B cell (primary cell): ENCODE data around the gene ABCB6. TPM values are rescaled to one million over a fixed set of nuclear protein-coding genes. Genes with fewer than 3 reads are reported as not detected.
"Not testable (repeated sequence)": the region's sequence is repeated elsewhere in the genome, so short reads cannot be mapped to it uniquely, and the experiment has no call there.

Source experiments
- ATAC-seq: fragments of 200-7000 bp; cut with Tn5 transposase; one replicate; pipeline ENCODE4 v1.10.0; 2021; ENCODE audit warnings: low read depth, mild to moderate bottlenecking, moderate number of reproducible peaks, moderate library complexity
- CTCF ChIA-PET: fragments of 350-600 bp; sonication (Branson Sonifier 250); formaldehyde crosslinking; loops from one replicate; lab custom pipeline; 2021; ENCODE audit warnings: antibody characterized with exemption, inconsistent platforms; lab: Charles Lee
- POLR2A ChIA-PET: fragments of 350-600 bp; sonication (Branson Sonifier 250); formaldehyde crosslinking; loops from one replicate; lab custom pipeline; 2021; ENCODE audit warnings: antibody characterized with exemption; lab: Charles Lee
- DNase-seq: peaks from one replicate; pipeline ENCODE4 v3.0.0; 2013
- H2AFZ ChIP-seq: 2 replicates; pipeline ENCODE4 v1.6.1; 2012; ENCODE audit warnings: mild to moderate bottlenecking, low read depth, low read length; ENCODE audit not compliant: insufficient read depth, poor library complexity, severe bottlenecking
- H3K27ac ChIP-seq, 2 donors: 1 replicate in 1 of 2; 2 replicates in 1 of 2; pipeline ENCODE4 v1.5.1; 2012 to 2013; ENCODE audit warnings: low read length in 2 of 2, mild to moderate bottlenecking in 2 of 2, moderate library complexity in 1 of 2
- H3K27me3 ChIP-seq, 4 experiments: fragments of 200-600 bp in 1 of 4; sonication (generic) in 1 of 4; replicated peaks in 1 of 4; 1 replicate in 2 of 4; 2 replicates in 2 of 4; pipeline versions ENCODE4 v1.6.1 to v1.7.0; 2013 to 2016; ENCODE audit warnings: low read length in 3 of 4, mild to moderate bottlenecking in 2 of 4, mixed read lengths in 1 of 4, moderate library complexity in 1 of 4; ENCODE audit not compliant: insufficient read depth in 4 of 4, control insufficient read depth in 3 of 4; ENCODE audit errors: control extremely low read depth in 1 of 4
- H3K36me3 ChIP-seq, 2 experiments: replicated peaks in 1 of 2; 1 replicate in 1 of 2; 2 replicates in 1 of 2; pipeline versions ENCODE4 v1.6.1 to v1.7.1; 2013; ENCODE audit warnings: low read length in 1 of 2; ENCODE audit not compliant: insufficient read depth in 2 of 2, control insufficient read depth in 1 of 2; ENCODE audit errors: control extremely low read depth in 1 of 2, extremely low read depth in 1 of 2
- H3K4me1 ChIP-seq, 2 donors: fragments of 200-600 bp in 1 of 2; sonication (generic) in 1 of 2; 1 replicate in 1 of 2; 2 replicates in 1 of 2; pipeline versions ENCODE4 v1.5.1 to v1.6.1; 2013 to 2017; ENCODE audit warnings: low read length in 2 of 2; ENCODE audit not compliant: control insufficient read depth in 2 of 2, insufficient read depth in 2 of 2
- H3K4me2 ChIP-seq: replicated peaks from 2 replicates; pipeline ENCODE3; 2012; ENCODE audit warnings: mild to moderate bottlenecking, low read depth, low read length; ENCODE audit not compliant: poor library complexity, severe bottlenecking
- H3K4me3 ChIP-seq, 5 experiments: fragments of 200-600 bp in 1 of 5; sonication (generic) in 1 of 5; 1 replicate in 3 of 5; 2 replicates in 2 of 5; pipeline versions ENCODE4 v1.5.1 to v1.7.0; 2011 to 2016; ENCODE audit warnings: low read length in 4 of 5, mild to moderate bottlenecking in 4 of 5, low read depth in 2 of 5, control low read depth in 1 of 5, moderate library complexity in 1 of 5; ENCODE audit not compliant: insufficient read depth in 1 of 5; ENCODE audit errors: control extremely low read depth in 1 of 5, extremely low read depth in 1 of 5
- H3K79me2 ChIP-seq: fragments of 200-600 bp; sonication (generic); one replicate; pipeline ENCODE4 v1.6.0; 2016; ENCODE audit warnings: low read length; ENCODE audit not compliant: control insufficient read depth, insufficient read depth
- H3K9ac ChIP-seq: fragments of 200-600 bp; sonication (generic); 2 replicates; pipeline ENCODE4 v1.6.1; 2017; ENCODE audit warnings: mild to moderate bottlenecking, low read length, moderate library complexity
- H3K9me3 ChIP-seq, 3 donors: one replicate each; pipeline versions ENCODE4 v1.6.1 to v1.7.1; 2013; ENCODE audit warnings: low read length in 2 of 3; ENCODE audit not compliant: control insufficient read depth in 2 of 3, insufficient read depth in 1 of 3; ENCODE audit errors: control extremely low read depth in 1 of 3
- H4K20me1 ChIP-seq: 2 replicates; pipeline ENCODE4 v1.6.0; 2012; ENCODE audit warnings: mild to moderate bottlenecking, low read length; ENCODE audit not compliant: insufficient read depth, control insufficient read depth, poor library complexity, severe bottlenecking
- H3K27ac Mint-ChIP-seq: one replicate; pipeline ENCODE4 v1.8.0; 2021; ENCODE audit warnings: mixed read lengths
- H3K27me3 Mint-ChIP-seq: one replicate; pipeline ENCODE4 v1.8.0; 2021; ENCODE audit warnings: mixed read lengths
- H3K4me1 Mint-ChIP-seq: one replicate; pipeline ENCODE4 v1.8.0; 2021; ENCODE audit warnings: mixed read lengths
- H3K4me3 Mint-ChIP-seq: one replicate; pipeline ENCODE4 v1.8.0; 2021; ENCODE audit warnings: mixed read lengths
- H3K9me3 Mint-ChIP-seq: one replicate; pipeline ENCODE4 v1.8.0; 2022; ENCODE audit warnings: mixed read lengths; ENCODE audit not compliant: insufficient read depth
- EZH2 ChIP-seq: IDR thresholded peaks from 2 replicates; pipeline ENCODE4 v1.6.1; 2012; ENCODE audit warnings: borderline replicate concordance, low read depth, mild to moderate bottlenecking, moderate library complexity, low read length; ENCODE audit not compliant: insufficient read depth, poor library complexity, severe bottlenecking
- WGBS: methylation state at CpG from one replicate; pipeline ENCODE4 v1.1.5; 2013; ENCODE audit warnings: missing lambda C conversion rate; ENCODE audit not compliant: insufficient coverage; 5-methylcytosine and 5-hydroxymethylcytosine counted together
- intact Hi-C: fragments of 100-400 bp; cut with micrococcal nuclease; formaldehyde crosslinking; loops from one replicate; pipeline ENCODE4 v1.10.0; 2022
- polyA plus RNA-seq: library from polyadenylated mRNA; depleted of rRNA; stranded (reverse); fragments of >200 nt; gene quantifications from 2 replicates; pipeline ENCODE4 v1.2.3, GENCODE V29; 2012
- total RNA-seq, 2 donors: library from RNA; stranded (reverse); fragments of 120-200 nt in 1 of 2; gene quantifications; 1 replicate in 1 of 2; 2 replicates in 1 of 2; pipeline versions ENCODE4 v1.2.3 to v1.2.4, GENCODE V29; 2013 to 2022
- TF ChIP-seq, protein P1 (sequence below): fragments of 200-600 bp; IDR thresholded peaks from one replicate; pipeline ENCODE4 v1.8.0; 2022; ENCODE audit warnings: antibody characterized with exemption, mild to moderate bottlenecking

The ABCB6 gene
- total and polyA plus RNA-seq, 2 donors (not counting 1 experiment from before 2014, with no cell fraction given) = 10.5 to 15.3 TPM

DNA sequence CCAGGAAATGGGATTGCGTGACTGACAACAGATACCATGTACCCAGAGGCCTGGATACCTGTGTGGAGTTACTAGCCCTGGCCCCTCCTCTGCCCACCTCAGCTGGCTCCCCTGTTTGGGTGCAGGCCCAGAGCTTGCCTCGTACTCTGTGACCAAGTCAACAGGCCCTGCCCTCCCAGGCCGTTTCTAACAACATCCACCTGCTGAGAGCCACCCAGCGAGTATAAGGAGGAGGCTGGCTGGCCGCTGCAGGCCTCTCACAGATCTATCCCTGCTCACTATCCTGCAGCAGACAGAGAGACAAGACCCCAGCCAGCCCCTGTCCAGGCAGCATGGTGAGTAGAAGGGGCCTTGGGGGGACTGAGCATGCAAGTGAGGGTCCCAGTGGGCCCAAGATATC lies 47.5 kb upstream of the ABCB6 start:
- intact Hi-C loops = no loop called here
- Histone ChIP-seq H2AFZ (no peak overlapping the region), H3K4me3 (no peak overlapping the region), H3K79me2 (no peaks in the 10 kb centered on the region), H3K4me1 (no peaks in the 10 kb centered on the region), H3K27me3 (no peaks in the 10 kb centered on the region), H3K9ac (no peak overlapping the region), H3K9me3 (no peaks in the 10 kb centered on the region), H3K4me2 (no peak overlapping the region), H3K27ac (no peak overlapping the region), H4K20me1 (no peaks in the 10 kb centered on the region), H3K36me3 (no peaks in the 10 kb centered on the region)
- no peaks in the 10 kb centered on the region for H3K9me3 Mint-ChIP-seq
- WGBS = 94% methylated on average over 3 of the region's 5 CpGs
- ChIA-PET CTCF (interaction anchor here (1.3 to 2.0 kb wide), 2 partner anchors 10 to 29 kb away, joined by 7 to 11 read pairs; no protein-coding TSS in a partner anchor), POLR2A (interaction anchor here (0.7 to 1.1 kb wide), 2 partner anchors 13 to 28 kb away, joined by 3 to 4 read pairs; partner anchors contain the start of gene TUBA4A)
- H3K4me3 Mint-ChIP-seq = no peak overlapping the region
- ATAC-seq (no peak), DNase-seq (no peak)
- no peak overlapping the region for H3K27ac Mint-ChIP-seq
- no peaks in the 10 kb centered on the region for H3K4me1 Mint-ChIP-seq
- no peaks in the 10 kb centered on the region for H3K27me3 Mint-ChIP-seq
- no peak for TF ChIP-seq EZH2
- TF ChIP-seq, protein P1, sequence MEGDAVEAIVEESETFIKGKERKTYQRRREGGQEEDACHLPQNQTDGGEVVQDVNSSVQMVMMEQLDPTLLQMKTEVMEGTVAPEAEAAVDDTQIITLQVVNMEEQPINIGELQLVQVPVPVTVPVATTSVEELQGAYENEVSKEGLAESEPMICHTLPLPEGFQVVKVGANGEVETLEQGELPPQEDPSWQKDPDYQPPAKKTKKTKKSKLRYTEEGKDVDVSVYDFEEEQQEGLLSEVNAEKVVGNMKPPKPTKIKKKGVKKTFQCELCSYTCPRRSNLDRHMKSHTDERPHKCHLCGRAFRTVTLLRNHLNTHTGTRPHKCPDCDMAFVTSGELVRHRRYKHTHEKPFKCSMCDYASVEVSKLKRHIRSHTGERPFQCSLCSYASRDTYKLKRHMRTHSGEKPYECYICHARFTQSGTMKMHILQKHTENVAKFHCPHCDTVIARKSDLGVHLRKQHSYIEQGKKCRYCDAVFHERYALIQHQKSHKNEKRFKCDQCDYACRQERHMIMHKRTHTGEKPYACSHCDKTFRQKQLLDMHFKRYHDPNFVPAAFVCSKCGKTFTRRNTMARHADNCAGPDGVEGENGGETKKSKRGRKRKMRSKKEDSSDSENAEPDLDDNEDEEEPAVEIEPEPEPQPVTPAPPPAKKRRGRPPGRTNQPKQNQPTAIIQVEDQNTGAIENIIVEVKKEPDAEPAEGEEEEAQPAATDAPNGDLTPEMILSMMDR = no peak

DNA sequence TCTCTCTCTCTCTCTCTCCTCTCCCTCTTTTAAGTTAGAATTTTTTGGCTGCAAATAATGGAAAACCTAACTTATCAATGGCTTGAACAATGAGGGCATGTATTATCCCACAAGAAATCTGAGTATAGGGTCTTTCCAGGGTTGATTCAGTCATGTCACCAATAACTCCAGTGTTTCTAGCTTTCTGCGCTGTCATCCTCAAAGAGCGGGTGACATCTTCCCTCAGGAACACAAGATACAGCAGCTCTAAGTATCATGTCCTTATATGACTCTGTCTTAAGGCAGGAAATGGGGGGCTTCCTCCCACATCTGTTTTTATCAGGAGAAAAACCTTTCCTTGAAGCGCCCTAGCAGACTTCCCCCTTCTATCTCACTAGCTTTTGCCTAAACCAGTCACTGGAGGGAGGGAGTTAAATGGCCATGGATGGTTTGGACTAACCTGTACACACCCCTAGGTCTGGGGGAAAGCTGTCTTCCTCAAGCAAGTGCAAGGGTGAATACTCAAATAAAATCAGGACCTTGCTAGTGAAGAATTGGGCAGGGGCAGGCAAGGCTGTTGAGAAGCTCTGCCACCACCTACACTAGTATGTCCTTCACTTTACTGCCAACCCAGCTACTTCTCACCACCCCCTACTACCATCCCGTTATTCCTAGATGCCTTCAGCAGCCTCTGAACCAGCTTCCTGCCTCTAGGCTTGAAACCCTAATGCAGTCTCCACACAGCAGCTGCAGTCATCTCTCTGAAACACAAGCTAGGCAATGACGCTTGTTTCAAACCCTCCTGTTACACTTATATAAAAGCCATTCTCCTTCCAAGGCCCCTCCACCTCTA lies 42.5 kb upstream of the ABCB6 start:
- Mint-ChIP-seq H3K9me3 (no peaks in the 10 kb centered on the region), H3K27me3 (no peaks in the 10 kb centered on the region), H3K27ac (no peak overlapping the region), H3K4me1 (no peaks in the 10 kb centered on the region), H3K4me3 (no peak overlapping the region)
- Histone ChIP-seq H2AFZ (no peak overlapping the region), H3K27ac (no peak overlapping the region), H3K9ac (no peak overlapping the region), H4K20me1 (no peaks in the 10 kb centered on the region), H3K36me3 (no peaks in the 10 kb centered on the region), H3K4me3 (no peak overlapping the region), H3K4me2 (no peak overlapping the region), H3K9me3 (no peaks in the 10 kb centered on the region), H3K4me1 (no peaks in the 10 kb centered on the region), H3K79me2 (no peaks in the 10 kb centered on the region), H3K27me3 (no peaks in the 10 kb centered on the region)
- ATAC-seq (no peak), DNase-seq (no peak)
- intact Hi-C loops = no loop called here
- CTCF ChIA-PET = interaction anchor here (1.0 to 1.7 kb wide), 7 partner anchors 12 to 89 kb away, joined by 3 to 7 read pairs (median 3); no protein-coding TSS in a partner anchor
- 54% methylated on average over 1 of the region's 5 CpGs for WGBS
- no peak for TF ChIP-seq EZH2
- TF ChIP-seq, protein P1 = no peak
- POLR2A ChIA-PET = interaction anchor here (0.6 to 0.7 kb wide), 2 partner anchors 127 to 135 kb away, joined by 3 read pairs; partner anchors contain the start of gene DNPEP

DNA sequence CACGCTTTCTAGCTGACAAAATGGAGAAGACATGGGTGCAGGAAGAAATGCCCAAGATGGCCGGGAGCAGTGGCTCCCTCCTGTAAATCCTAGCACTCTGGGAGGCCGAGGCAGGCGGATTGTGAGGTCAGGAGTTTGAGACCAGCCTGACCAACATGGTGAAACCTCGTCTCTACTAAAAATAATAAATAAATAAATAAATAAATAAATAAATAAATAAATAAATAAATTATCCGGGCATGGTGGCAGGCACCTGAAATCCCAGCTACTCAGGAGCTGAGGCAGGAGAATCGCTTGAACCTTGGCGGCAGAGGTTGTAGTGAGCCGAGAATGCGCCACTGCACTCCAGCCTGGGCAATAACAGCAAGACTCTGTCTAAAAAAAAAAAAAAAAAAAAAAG lies 40.2 kb upstream of the ABCB6 start:
- WGBS = 97% methylated on average over 4 of the region's 10 CpGs
- intact Hi-C loops, H3K27ac Mint-ChIP-seq, H4K20me1 ChIP-seq, H3K36me3 ChIP-seq, DNase-seq, H3K9me3 ChIP-seq, H3K4me3 ChIP-seq, H3K27me3 ChIP-seq, H3K4me1 ChIP-seq, H3K9ac ChIP-seq, H3K4me2 ChIP-seq, ATAC-seq, H3K4me3 Mint-ChIP-seq, H2AFZ ChIP-seq, H3K27ac ChIP-seq, H3K9me3 Mint-ChIP-seq, H3K27me3 Mint-ChIP-seq, H3K79me2 ChIP-seq: not testable (repeated sequence)
- CTCF ChIA-PET = interaction anchor here (0.8 to 7.6 kb wide), 4 partner anchors 14 to 36 kb away, joined by 3 to 97 read pairs (median 6); partner anchors contain the start of genes DNAJB2, GLB1L and STK16
- H3K4me1 Mint-ChIP-seq = peaks cover 10% of the 10 kb centered on the region
- POLR2A ChIA-PET = interaction anchor here (1.3 kb wide), 1 partner anchor 10 kb away, joined by 8 read pairs; no protein-coding TSS in a partner anchor
